Stomach (tissue), 4 donors: ENCODE data around the gene OR8H3.

ENCODE experiments used
- CTCF ChIP-seq, 7 experiments: fragments of 450-650 bp in 4 of 7; fragments of 200-600 bp in 3 of 7; sonication (generic) in 3 of 7; IDR thresholded peaks; one replicate each; pipeline ENCODE4 v1.5.1; 2016 to 2019; ENCODE audit warnings: antibody characterized with exemption in 7 of 7, control low read depth in 2 of 7, mild to moderate bottlenecking in 1 of 7
- POLR2A ChIP-seq, 4 donors: fragments of 450-650 bp; IDR thresholded peaks; one replicate each; pipeline ENCODE4 v1.6.1; 2016; ENCODE audit warnings: antibody characterized with exemption in 4 of 4, control low read depth in 2 of 4, mild to moderate bottlenecking in 1 of 4, moderate library complexity in 1 of 4
- POLR2AphosphoS5 ChIP-seq, 3 donors: sonication (generic); formaldehyde crosslinking; IDR thresholded peaks; one replicate each; pipeline ENCODE4 v1.6.1; 2016; ENCODE audit warnings: antibody characterized with exemption in 3 of 3

GRCh38 chr11:56089697-56090096, 32.5 kb upstream of the OR8H3 start:
- TF ChIP-seq POLR2A (IDR thresholded peaks at IDR 0.05) (no peak), CTCF (IDR thresholded peaks at IDR 0.05) (no peak), POLR2AphosphoS5 (IDR thresholded peaks at IDR 0.05) (no peak)
